GM12874 (cell line): ENCODE results near the gene INTS14.

Source experiments
- CTCF ChIP-seq: IDR thresholded peaks from 2 replicates; pipeline ENCODE4 v1.5.1; 2011; ENCODE audit warnings: low read depth, mild to moderate bottlenecking, control low read depth, low read length, moderate library complexity; ENCODE audit not compliant: insufficient read depth

INTS14 gene

GRCh38 chr15:65619626-65620290 is 8.8 kb upstream of the INTS14 start:
- no peak for TF ChIP-seq CTCF

GRCh38 chr15:65618560-65619109 is 7.7 kb upstream of the INTS14 start:
- TF ChIP-seq CTCF = no peak

GRCh38 chr15:65612949-65613744 is 2.2 kb upstream of the INTS14 start:
- no peak for TF ChIP-seq CTCF

GRCh38 chr15:65612616-65612946 is 1.6 kb upstream of the INTS14 start:
- TF ChIP-seq CTCF = no peak

GRCh38 chr15:65611888-65612615 is 1.1 kb upstream of the INTS14 start:
- no peak for TF ChIP-seq CTCF

GRCh38 chr15:65603559-65603958 is 7.4 kb downstream of the INTS14 start:
- TF ChIP-seq CTCF = no peak

GRCh38 chr15:65603134-65603533 is 7.8 kb downstream of the INTS14 start:
- TF ChIP-seq CTCF = no peak
